Fibroblast of skin of scalp (primary cell): ENCODE results near the gene DFFB.

Experiments
- DNase-seq: peaks from one replicate; pipeline ENCODE4 v3.0.0-alpha.2; 2013

DFFB gene

GRCh38 chr1:3834701-3835100 is 22.6 kb upstream of the DFFB start:
- no peak for DNase-seq

DNA sequence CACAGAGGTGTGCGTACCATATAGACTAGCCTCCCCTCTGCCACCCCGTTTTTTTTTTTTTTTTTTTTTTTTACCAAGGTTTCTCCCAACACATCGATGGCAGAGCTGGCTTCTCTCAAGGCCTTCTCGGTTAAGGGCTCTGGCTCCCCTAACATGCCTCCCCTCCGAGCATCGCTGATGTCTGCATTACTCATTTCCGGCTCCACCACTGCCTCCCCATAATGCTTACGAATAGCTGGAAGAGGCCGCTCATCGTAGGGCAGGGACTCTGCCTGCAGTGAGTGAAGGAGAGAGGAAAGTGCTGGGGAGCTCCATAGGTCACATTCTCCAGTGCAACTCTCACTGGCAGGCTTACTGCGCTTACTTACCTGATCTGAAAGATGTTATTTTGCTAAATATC is 20.9 kb upstream of the DFFB start:
- DNase-seq, result no peak

DNA sequence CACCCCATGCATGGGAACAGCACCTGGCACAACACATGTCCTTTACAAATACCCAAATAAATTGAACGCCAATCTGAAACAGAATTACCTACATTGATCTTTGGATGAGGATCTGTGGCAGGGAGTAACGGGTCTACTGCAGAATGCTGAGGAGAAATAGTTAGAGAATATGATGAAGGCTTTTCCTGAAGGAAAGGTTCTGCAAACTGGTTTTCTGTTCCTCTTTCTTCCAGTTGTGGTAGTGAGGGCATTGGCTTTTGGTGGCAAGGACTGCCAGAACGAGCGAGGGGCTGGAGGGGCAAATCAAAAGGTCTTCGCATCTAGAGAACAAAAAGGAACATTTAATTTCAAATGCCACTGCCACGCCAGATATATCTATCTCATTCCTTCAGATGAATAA is 20.1 kb upstream of the DFFB start:
- DNase-seq, result no peak

DNA sequence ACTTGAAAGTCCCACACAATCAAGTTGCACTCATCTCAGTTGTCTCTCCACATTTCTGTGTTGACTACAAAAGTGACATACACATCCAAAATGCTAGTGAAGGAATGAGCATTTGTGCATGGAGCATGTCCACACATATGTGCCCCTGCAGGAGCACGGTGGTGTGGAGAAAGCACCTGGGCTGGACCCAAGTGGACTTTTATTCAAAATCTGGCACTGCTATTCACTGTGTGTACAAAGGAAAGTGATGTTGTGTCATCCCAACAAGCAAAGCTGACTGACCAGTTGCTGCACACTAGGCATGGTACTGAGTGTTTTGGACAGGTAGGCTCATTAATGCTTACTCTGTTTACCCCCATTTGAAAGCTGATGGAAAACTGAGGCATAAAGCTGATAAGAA is 19.6 kb upstream of the DFFB start:
- DNase-seq, result no peak

DNA sequence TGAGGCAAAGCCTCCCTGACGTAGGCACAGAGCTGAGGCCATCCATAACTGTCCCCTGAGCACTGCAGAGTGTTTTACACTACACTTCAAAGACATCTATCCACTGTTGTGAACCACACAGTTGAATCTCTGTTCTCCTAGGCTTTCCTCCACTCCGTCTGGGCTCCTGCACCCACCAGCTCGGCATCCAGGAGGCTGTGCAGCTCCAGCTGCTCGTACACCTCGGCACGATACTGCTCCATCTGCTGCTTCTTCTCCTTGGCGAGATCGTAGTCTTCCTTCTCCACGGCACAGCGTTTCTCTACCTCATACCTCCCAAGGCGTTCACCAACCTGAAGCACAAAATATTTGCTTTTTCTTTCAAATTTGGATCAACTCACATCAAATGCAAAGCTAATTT is 18.5 kb upstream of the DFFB start:
- no peak for DNase-seq

GRCh38 chr1:3841491-3841890 is 15.8 kb upstream of the DFFB start:
- DNase-seq, result no peak

GRCh38 chr1:3842912-3843311 is 14.4 kb upstream of the DFFB start:
- no peak for DNase-seq

- no peak for DNase-seq
These were observed 10.7 kb upstream of the DFFB start for GRCh38 chr1:3846541-3846940.

DNA sequence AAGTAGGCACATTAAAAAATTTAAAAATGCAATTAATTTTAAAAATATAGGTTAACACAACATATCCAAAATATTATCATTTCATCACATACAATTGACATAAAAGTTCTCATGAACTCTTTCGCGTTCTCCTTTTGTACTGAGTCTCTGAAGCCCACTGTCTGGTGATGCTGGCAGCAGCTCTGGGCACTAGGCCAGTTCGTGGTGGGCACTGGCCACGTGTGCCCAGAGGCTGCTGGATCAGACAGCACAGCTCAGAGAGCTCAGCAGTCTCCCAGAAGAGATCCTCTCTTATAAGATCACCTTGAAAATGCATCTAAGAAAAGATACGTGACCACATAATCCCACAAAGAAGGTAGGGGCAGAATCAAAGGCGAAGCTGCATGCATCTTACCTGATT is 10.2 kb upstream of the DFFB start:
- DNase-seq, result no peak

DNA sequence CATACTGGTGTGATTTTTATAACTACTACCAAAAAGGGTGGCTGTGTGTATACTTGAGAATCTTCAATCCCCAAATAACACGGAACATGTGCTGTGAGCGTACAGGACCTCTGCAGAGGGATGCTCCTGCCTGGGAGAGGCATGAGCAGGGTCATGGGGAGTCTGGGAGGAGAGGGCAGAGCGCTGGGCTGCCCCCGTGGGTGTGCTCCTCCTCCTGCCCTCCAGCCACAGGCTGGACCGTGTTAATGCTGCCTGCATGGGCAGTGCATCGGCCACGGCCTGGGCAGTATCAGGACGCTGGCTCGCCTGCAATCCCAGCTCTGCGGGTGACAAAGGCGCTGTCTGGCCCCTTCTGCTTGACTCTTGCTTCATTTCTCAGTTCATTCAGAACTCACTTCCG is 6.4 kb upstream of the DFFB start:
- DNase-seq, result no peak

GRCh38 chr1:3851292-3851691 is 6.0 kb upstream of the DFFB start:
- no peak for DNase-seq

DNA sequence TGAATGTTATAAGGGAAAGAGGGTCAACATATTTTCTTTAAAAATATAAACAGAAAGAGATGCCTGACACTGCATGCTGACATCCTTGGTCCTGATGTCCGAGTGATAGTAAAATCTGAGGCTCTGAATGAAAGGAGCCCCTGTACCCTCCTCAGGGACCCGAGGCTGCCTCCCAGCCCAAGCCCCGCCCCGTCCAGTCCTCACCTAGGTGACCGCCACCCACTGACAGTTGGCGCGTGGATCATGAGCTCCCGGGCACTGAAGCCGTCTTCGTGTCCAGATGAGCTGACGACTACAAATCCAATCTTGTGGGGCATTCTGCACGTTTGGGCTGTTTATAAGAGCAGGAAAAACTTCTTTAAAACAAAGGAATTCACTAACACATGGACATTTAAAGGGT is 5.2 kb upstream of the DFFB start:
- DNase-seq, result no peak

- DNase-seq, result no peak
These were observed 4.4 kb upstream of the DFFB start for GRCh38 chr1:3852711-3853485.

DNA sequence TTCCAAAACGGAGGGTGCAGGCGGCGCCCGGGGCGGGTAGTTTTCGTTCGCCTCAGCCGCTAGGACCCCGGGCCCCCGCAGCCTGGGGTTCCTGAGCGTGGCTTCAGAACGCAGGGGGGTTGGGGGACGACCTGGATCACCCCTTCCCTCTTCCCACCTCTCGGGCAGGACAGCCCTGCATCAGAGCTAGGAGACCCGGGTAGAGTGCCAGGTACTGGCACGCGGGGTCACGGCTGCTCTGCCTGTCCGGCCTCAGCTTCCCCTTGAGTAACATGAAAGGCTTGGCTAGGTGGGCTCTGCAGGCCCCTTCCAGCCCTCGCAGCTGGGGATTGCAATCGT is 484 bp downstream of the DFFB start:
- DNase-seq, result no peak

DNA sequence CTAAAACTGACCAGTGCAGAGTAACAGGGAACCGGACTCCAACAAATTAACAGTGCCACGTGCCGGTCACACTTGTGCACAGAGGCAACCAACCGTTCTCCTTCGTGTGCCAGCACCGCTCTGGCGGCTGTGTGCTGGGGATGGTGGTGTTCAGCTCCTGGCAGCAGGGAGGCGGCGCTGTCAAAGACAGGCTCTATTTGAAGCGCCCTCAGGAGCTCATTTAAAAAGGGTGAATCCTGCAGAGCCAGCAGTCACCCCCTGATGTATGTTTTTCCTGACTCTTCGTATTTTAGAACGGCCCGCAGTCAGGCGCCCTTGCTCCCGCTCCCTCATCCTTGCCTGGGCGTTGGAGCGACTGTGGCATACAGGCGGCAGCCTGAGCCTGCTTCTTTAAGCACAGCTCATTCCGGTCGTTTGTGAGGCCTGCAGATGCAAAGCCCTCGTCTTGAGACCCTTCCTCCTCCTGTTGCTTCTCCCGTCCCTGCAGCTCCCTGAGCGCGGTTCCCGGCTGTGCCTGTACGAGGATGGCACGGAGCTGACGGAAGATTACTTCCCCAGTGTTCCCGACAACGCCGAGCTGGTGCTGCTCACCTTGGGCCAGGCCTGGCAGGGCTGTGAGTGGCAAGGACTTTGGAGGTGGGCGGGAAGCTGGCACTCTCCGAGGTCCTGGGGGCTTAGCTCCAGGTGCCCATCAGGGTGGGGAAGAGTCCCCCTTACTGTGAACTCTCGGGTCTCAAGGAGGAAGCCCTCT is 1.1 kb downstream of the DFFB start:
- DNase-seq, result peak; percentile 51

DNA sequence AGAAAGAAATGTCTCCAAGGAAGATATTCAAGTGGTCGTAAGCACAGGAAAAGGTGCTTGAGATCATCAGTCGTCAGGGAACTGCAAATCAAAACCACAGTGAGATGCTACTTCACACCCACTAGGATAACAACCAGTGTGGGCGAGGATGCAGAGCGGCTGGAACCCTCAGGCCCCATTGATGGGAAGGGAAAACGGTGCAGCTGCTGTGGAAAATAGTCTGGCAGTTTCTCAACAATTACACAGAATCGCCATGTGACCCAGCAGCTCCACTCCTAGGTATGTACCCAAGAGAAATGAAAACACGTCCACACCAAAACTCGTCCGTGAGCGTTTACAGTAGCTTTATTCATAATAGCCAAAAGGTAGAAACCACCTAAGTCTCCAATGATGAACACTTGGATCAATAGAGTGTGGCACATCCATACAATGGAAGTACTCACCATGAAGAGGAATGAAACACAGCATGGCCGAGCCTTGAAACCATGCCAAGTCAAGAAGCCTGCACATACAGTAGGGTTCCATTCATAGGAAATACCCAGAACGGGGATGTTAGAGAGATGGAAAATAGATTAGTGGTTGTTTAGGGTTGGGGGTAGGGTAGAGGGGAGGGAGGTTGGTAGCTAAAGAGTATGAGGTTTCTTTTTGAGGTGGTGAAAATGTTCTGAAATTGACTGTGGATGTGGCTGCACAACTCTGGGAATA is 6.1 kb downstream of the DFFB start:
- no peak for DNase-seq

- DNase-seq, result no peak
These were observed 7.6 kb downstream of the DFFB start for GRCh38 chr1:3864884-3865283.

- DNase-seq, result no peak
These were observed 8.4 kb downstream of the DFFB start for GRCh38 chr1:3865606-3866160.

- DNase-seq, result no peak
These were observed 11.3 kb downstream of the DFFB start for GRCh38 chr1:3868464-3869006.

GRCh38 chr1:3869751-3870301 is 12.6 kb downstream of the DFFB start:
- DNase-seq, result peak; percentile 59

DNA sequence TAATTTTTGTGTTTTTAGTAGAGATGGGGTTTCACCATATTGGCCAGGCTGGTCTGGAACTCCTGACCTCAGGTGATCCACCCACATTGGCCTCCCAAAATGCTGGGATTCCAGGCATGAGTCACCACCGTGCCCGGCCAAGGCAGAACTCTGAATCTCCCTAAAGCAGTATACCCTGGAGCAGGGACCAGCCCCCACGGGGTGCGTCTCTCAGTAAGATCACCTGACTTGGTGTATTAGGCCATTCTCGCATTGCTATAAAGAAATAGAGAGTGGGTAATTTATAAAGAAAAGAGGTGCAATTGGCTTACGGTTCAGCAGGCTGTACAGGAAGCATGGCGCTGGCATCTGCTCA is 14.2 kb downstream of the DFFB start:
- no peak for DNase-seq

- DNase-seq, result no peak
These were observed 15.3 kb downstream of the DFFB start for GRCh38 chr1:3872546-3872945.

DNA sequence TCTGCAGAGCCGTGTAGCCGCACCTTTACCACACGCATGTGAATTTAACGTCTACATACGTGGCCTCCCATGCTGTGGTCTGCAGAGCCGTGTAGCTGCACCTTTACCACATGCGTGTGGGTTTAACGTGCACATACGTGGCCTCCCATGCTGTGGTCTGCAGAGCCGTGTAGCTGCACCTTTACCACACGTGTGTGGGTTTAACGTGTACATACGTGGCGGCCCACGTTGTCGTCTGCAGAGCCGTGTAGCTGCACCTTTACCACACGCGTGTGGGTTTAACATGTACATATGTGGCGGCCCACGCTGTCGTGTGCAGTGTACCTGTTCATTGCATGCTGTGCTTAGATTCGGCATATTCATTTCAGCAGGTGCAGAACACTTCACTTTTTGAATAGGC is 17.5 kb downstream of the DFFB start:
- DNase-seq, result no peak
